ENCODE data around the gene PPL. TPM values are rescaled to one million over a fixed set of nuclear protein-coding genes. Genes with fewer than 3 reads are reported as not detected.

The PPL gene
- total and polyA plus RNA-seq, 7 experiments from 2014 or later, result 0.15 to 0.47 TPM; not detected in 5

GRCh38 chr16:4880006-4880580, 56.9 kb downstream of the PPL start:
- Mint-ChIP-seq H3K36me3 (peaks cover 17 to 60% (median 33%) of the 10 kb centered on the region in 5 donors), H3K4me3 (no peak overlapping the region), H3K4me1 (peaks cover 0 to 10% (median 0%) of the 10 kb centered on the region in 7 donors), H3K9me3 (peaks cover 0 to 1% (median 0%) of the 10 kb centered on the region in 11 donors), H3K27ac (no peak overlapping the region), H3K27me3 (no peaks in the 10 kb centered on the region)
- Histone ChIP-seq H3K4me3 (ENCODE audit: low read length) (no peak overlapping the region), H3K4me1 (ENCODE audit: control insufficient read depth in 2 of 2, insufficient read depth in 2 of 2, low read length in 2 of 2) (no peaks in the 10 kb centered on the region), H3K27me3 (ENCODE audit: control insufficient read depth in 2 of 2, insufficient read depth in 2 of 2, low read length in 2 of 2) (no peaks in the 10 kb centered on the region), H3K27ac (ENCODE audit: low read depth, low read length) (no peak overlapping the region), H3K9me3 (ENCODE audit: control insufficient read depth in 2 of 3, low read length in 3 of 3) (no peaks in the 10 kb centered on the region), H3K36me3 (ENCODE audit: control insufficient read depth in 2 of 3, insufficient read depth in 3 of 3, low read length in 3 of 3) (peaks cover 8 to 93% (median 9%) of the 10 kb centered on the region in 3 experiments)
- ChIA-PET CTCF (no interaction called here), POLR2A (interaction anchor here (0.6 kb wide), 1 partner anchor 481 kb away, joined by 3 read pairs; no protein-coding TSS in a partner anchor)
- DNase-seq, result no peak
- ATAC-seq, result no peak
- intact Hi-C loops (cut with micrococcal nuclease), result no loop called here

- Histone ChIP-seq H3K36me3 (ENCODE audit: control insufficient read depth in 2 of 3, insufficient read depth in 3 of 3, low read length in 3 of 3) (peaks cover 8 to 93% (median 13%) of the 10 kb centered on the region in 3 experiments), H3K4me1 (ENCODE audit: control insufficient read depth in 2 of 2, insufficient read depth in 2 of 2, low read length in 2 of 2) (no peaks in the 10 kb centered on the region), H3K27ac (ENCODE audit: low read depth, low read length) (no peak overlapping the region), H3K4me3 (ENCODE audit: low read length) (no peak overlapping the region), H3K9me3 (ENCODE audit: control insufficient read depth in 2 of 3, low read length in 3 of 3) (no peaks in the 10 kb centered on the region), H3K27me3 (ENCODE audit: control insufficient read depth in 2 of 2, insufficient read depth in 2 of 2, low read length in 2 of 2) (no peaks in the 10 kb centered on the region)
- Mint-ChIP-seq H3K36me3 (peaks cover 11 to 55% (median 28%) of the 10 kb centered on the region in 5 donors), H3K9me3 (no peaks in the 10 kb centered on the region), H3K27ac (peak overlapping the region in 1 of 9 donors; percentile 20), H3K4me3 (no peak overlapping the region), H3K27me3 (no peaks in the 10 kb centered on the region), H3K4me1 (peaks cover 0 to 4% (median 0%) of the 10 kb centered on the region in 7 donors)
- DNase-seq, result no peak
- POLR2A ChIA-PET, result no interaction called here
- CTCF ChIA-PET, result no interaction called here
- intact Hi-C loops (cut with micrococcal nuclease), result no loop called here
- ATAC-seq, result no peak
Observed at GRCh38 chr16:4879049-4879448, 57.9 kb downstream of the PPL start.

GRCh38 chr16:4877380-4877685, 59.6 kb downstream of the PPL start:
- H3K4me1 Mint-ChIP-seq, result peaks cover 0 to 4% (median 0%) of the 10 kb centered on the region in 7 donors
- H3K4me1 ChIP-seq (ENCODE audit: control insufficient read depth in 2 of 2, insufficient read depth in 2 of 2, low read length in 2 of 2), result no peaks in the 10 kb centered on the region
- H3K36me3 Mint-ChIP-seq, result peaks cover 6 to 46% (median 24%) of the 10 kb centered on the region in 5 donors
- H3K27me3 ChIP-seq (ENCODE audit: control insufficient read depth in 2 of 2, insufficient read depth in 2 of 2, low read length in 2 of 2), result no peaks in the 10 kb centered on the region
- no peak overlapping the region for H3K4me3 Mint-ChIP-seq
- ATAC-seq, result no peak
- H3K9me3 ChIP-seq (ENCODE audit: control insufficient read depth in 2 of 3, low read length in 3 of 3), result no peaks in the 10 kb centered on the region
- H3K36me3 ChIP-seq (ENCODE audit: control insufficient read depth in 2 of 3, insufficient read depth in 3 of 3, low read length in 3 of 3), result peaks cover 8 to 92% (median 13%) of the 10 kb centered on the region in 3 experiments
- no peaks in the 10 kb centered on the region for H3K9me3 Mint-ChIP-seq
- no peak overlapping the region for H3K27ac ChIP-seq (ENCODE audit: low read depth, low read length)
- ChIA-PET CTCF (no interaction called here), POLR2A (no interaction called here)
- peak overlapping the region in 1 of 9 donors; percentile 36 for H3K27ac Mint-ChIP-seq
- no peak overlapping the region for H3K4me3 ChIP-seq (ENCODE audit: low read length)
- DNase-seq, result no peak
- H3K27me3 Mint-ChIP-seq, result no peaks in the 10 kb centered on the region
- intact Hi-C loops (cut with micrococcal nuclease), result no loop called here

GRCh38 chr16:4876646-4877379, 60.1 kb downstream of the PPL start:
- no peak overlapping the region for H3K4me3 Mint-ChIP-seq
- intact Hi-C loops (cut with micrococcal nuclease), result no loop called here
- H3K4me1 Mint-ChIP-seq, result peaks cover 0 to 4% (median 0%) of the 10 kb centered on the region in 7 donors
- peak overlapping the region in 1 of 9 donors; percentile 36 for H3K27ac Mint-ChIP-seq
- ATAC-seq (no peak), DNase-seq (no peak)
- H3K27me3 ChIP-seq (ENCODE audit: control insufficient read depth in 2 of 2, insufficient read depth in 2 of 2, low read length in 2 of 2), result no peaks in the 10 kb centered on the region
- POLR2A ChIA-PET, result no interaction called here
- H3K4me3 ChIP-seq (ENCODE audit: low read length), result no peak overlapping the region
- peaks cover 10 to 49% (median 24%) of the 10 kb centered on the region in 5 donors for H3K36me3 Mint-ChIP-seq
- H3K27me3 Mint-ChIP-seq, result no peaks in the 10 kb centered on the region
- CTCF ChIA-PET, result no interaction called here
- no peak overlapping the region for H3K27ac ChIP-seq (ENCODE audit: low read depth, low read length)
- H3K9me3 ChIP-seq (ENCODE audit: control insufficient read depth in 2 of 3, low read length in 3 of 3), result no peaks in the 10 kb centered on the region
- H3K9me3 Mint-ChIP-seq, result no peaks in the 10 kb centered on the region
- peaks cover 8 to 91% (median 13%) of the 10 kb centered on the region in 3 experiments for H3K36me3 ChIP-seq (ENCODE audit: control insufficient read depth in 2 of 3, insufficient read depth in 3 of 3, low read length in 3 of 3)
- H3K4me1 ChIP-seq (ENCODE audit: control insufficient read depth in 2 of 2, insufficient read depth in 2 of 2, low read length in 2 of 2), result no peaks in the 10 kb centered on the region

GRCh38 chr16:4874666-4875065, 62.3 kb downstream of the PPL start:
- intact Hi-C loops (cut with micrococcal nuclease), result no loop called here
- ATAC-seq (no peak), DNase-seq (no peak)
- Histone ChIP-seq H3K4me3 (ENCODE audit: low read length) (no peak overlapping the region), H3K27me3 (ENCODE audit: control insufficient read depth in 2 of 2, insufficient read depth in 2 of 2, low read length in 2 of 2) (no peaks in the 10 kb centered on the region), H3K4me1 (ENCODE audit: control insufficient read depth in 2 of 2, insufficient read depth in 2 of 2, low read length in 2 of 2) (no peaks in the 10 kb centered on the region), H3K9me3 (ENCODE audit: control insufficient read depth in 2 of 3, low read length in 3 of 3) (no peaks in the 10 kb centered on the region), H3K36me3 (ENCODE audit: control insufficient read depth in 2 of 3, insufficient read depth in 3 of 3, low read length in 3 of 3) (peaks cover 8 to 89% (median 18%) of the 10 kb centered on the region in 3 experiments), H3K27ac (ENCODE audit: low read depth, low read length) (no peak overlapping the region)
- ChIA-PET POLR2A (no interaction called here), CTCF (no interaction called here)
- Mint-ChIP-seq H3K27me3 (no peaks in the 10 kb centered on the region), H3K4me1 (peaks cover 0 to 8% (median 4%) of the 10 kb centered on the region in 7 donors), H3K36me3 (peaks cover 15 to 57% (median 28%) of the 10 kb centered on the region in 5 donors), H3K27ac (peak overlapping the region in 1 of 9 donors; percentile 42), H3K9me3 (no peaks in the 10 kb centered on the region), H3K4me3 (no peak overlapping the region)

GRCh38 chr16:4873091-4873490, 63.9 kb downstream of the PPL start:
- Histone ChIP-seq H3K27ac (ENCODE audit: low read depth, low read length) (no peak overlapping the region), H3K4me1 (ENCODE audit: control insufficient read depth in 2 of 2, insufficient read depth in 2 of 2, low read length in 2 of 2) (no peaks in the 10 kb centered on the region), H3K27me3 (ENCODE audit: control insufficient read depth in 2 of 2, insufficient read depth in 2 of 2, low read length in 2 of 2) (no peaks in the 10 kb centered on the region), H3K36me3 (ENCODE audit: control insufficient read depth in 2 of 3, insufficient read depth in 3 of 3, low read length in 3 of 3) (peaks cover 11 to 84% (median 25%) of the 10 kb centered on the region in 3 experiments), H3K9me3 (ENCODE audit: control insufficient read depth in 2 of 3, low read length in 3 of 3) (no peaks in the 10 kb centered on the region), H3K4me3 (ENCODE audit: low read length) (no peak overlapping the region)
- peaks cover 19 to 66% (median 31%) of the 10 kb centered on the region in 5 donors for H3K36me3 Mint-ChIP-seq
- ATAC-seq (no peak), DNase-seq (no peak)
- no peaks in the 10 kb centered on the region for H3K9me3 Mint-ChIP-seq
- peak overlapping the region in 1 of 9 donors; percentile 52 for H3K27ac Mint-ChIP-seq
- intact Hi-C loops (cut with micrococcal nuclease), result no loop called here
- H3K4me3 Mint-ChIP-seq, result no peak overlapping the region
- H3K27me3 Mint-ChIP-seq, result no peaks in the 10 kb centered on the region
- peaks cover 2 to 12% (median 5%) of the 10 kb centered on the region in 7 donors for H3K4me1 Mint-ChIP-seq
- POLR2A ChIA-PET, result no interaction called here
- CTCF ChIA-PET, result no interaction called here
